Stomach smooth muscle (tissue), 2 donors: Measurements from ENCODE around the gene MACF1.
"Not testable (repeated sequence)": the region's sequence is repeated elsewhere in the genome, so short reads cannot be mapped to it uniquely, and the experiment has no call there.

Source experiments
- H3K27ac ChIP-seq: one replicate; pipeline ENCODE4 v1.7.0; 2013; ENCODE audit warnings: mild to moderate bottlenecking, low read length, inconsistent platforms
- H3K27me3 ChIP-seq, 2 donors: one replicate each; pipeline ENCODE4 v1.7.0; 2013; ENCODE audit warnings: low read length in 2 of 2; ENCODE audit not compliant: insufficient read depth in 2 of 2, control insufficient read depth in 1 of 2
- H3K36me3 ChIP-seq, 2 donors: one replicate each; pipeline ENCODE4 v1.7.0; 2013; ENCODE audit warnings: low read length in 2 of 2; ENCODE audit not compliant: control insufficient read depth in 2 of 2, insufficient read depth in 2 of 2
- H3K4me1 ChIP-seq: one replicate; pipeline ENCODE4 v1.7.0; 2013; ENCODE audit warnings: low read length; ENCODE audit not compliant: control insufficient read depth, insufficient read depth
- H3K4me3 ChIP-seq, 2 donors: one replicate each; pipeline ENCODE4 v1.7.0; 2013; ENCODE audit warnings: low read length in 2 of 2
- H3K9ac ChIP-seq, 2 donors: one replicate each; pipeline ENCODE4 v1.7.0; 2013; ENCODE audit warnings: low read length in 2 of 2, mild to moderate bottlenecking in 1 of 2
- H3K9me3 ChIP-seq, 2 donors: one replicate each; pipeline ENCODE4 v1.7.0; 2013; ENCODE audit warnings: low read length in 2 of 2; ENCODE audit not compliant: control insufficient read depth in 2 of 2
- donor health status: healthy.
- donor health status: Pancreatic carcinoma.

The MACF1 gene

GRCh38 chr1:39525366-39526165 lies 321.1 kb downstream of the MACF1 start:
- H3K9ac ChIP-seq: no peak overlapping the region
- no peaks in the 10 kb centered on the region for H3K4me1 ChIP-seq
- no peaks in the 10 kb centered on the region for H3K27me3 ChIP-seq
- no peak overlapping the region for H3K4me3 ChIP-seq
- no peak overlapping the region for H3K27ac ChIP-seq
- peaks cover 5 to 21% of the 10 kb centered on the region in 2 donors for H3K36me3 ChIP-seq
- H3K9me3 ChIP-seq: no peaks in the 10 kb centered on the region

- Histone ChIP-seq H3K36me3 (peaks cover 9 to 27% of the 10 kb centered on the region in 2 donors), H3K4me3 (no peak overlapping the region), H3K27me3 (no peaks in the 10 kb centered on the region), H3K9ac (no peak overlapping the region), H3K9me3 (no peaks in the 10 kb centered on the region), H3K4me1 (no peaks in the 10 kb centered on the region), H3K27ac (no peak overlapping the region)
These were observed 322.1 kb downstream of the MACF1 start for GRCh38 chr1:39526466-39527189.

- not testable (repeated sequence) for H3K4me3 ChIP-seq, H3K4me1 ChIP-seq, H3K27me3 ChIP-seq, H3K9ac ChIP-seq, H3K27ac ChIP-seq, H3K9me3 ChIP-seq
- H3K36me3 ChIP-seq: peaks cover 9 to 28% of the 10 kb centered on the region in 2 donors
These were observed 322.7 kb downstream of the MACF1 start for GRCh38 chr1:39527190-39527579.

- Histone ChIP-seq H3K9ac (no peak overlapping the region), H3K4me3 (no peak overlapping the region), H3K9me3 (no peaks in the 10 kb centered on the region), H3K4me1 (no peaks in the 10 kb centered on the region), H3K36me3 (peaks cover 9 to 28% of the 10 kb centered on the region in 2 donors), H3K27ac (no peak overlapping the region), H3K27me3 (no peaks in the 10 kb centered on the region)
These were observed 323.6 kb downstream of the MACF1 start for GRCh38 chr1:39528082-39528481.

- H3K36me3 ChIP-seq: peaks cover 9 to 28% of the 10 kb centered on the region in 2 donors
- no peaks in the 10 kb centered on the region for H3K4me1 ChIP-seq
- no peak overlapping the region for H3K27ac ChIP-seq
- no peaks in the 10 kb centered on the region for H3K9me3 ChIP-seq
- H3K27me3 ChIP-seq: no peaks in the 10 kb centered on the region
- H3K9ac ChIP-seq: no peak overlapping the region
- H3K4me3 ChIP-seq: no peak overlapping the region
These were observed 325.5 kb downstream of the MACF1 start for GRCh38 chr1:39529901-39530535.

- H3K9me3 ChIP-seq: no peaks in the 10 kb centered on the region
- no peaks in the 10 kb centered on the region for H3K27me3 ChIP-seq
- H3K9ac ChIP-seq: no peak overlapping the region
- no peaks in the 10 kb centered on the region for H3K4me1 ChIP-seq
- no peak overlapping the region for H3K4me3 ChIP-seq
- no peak overlapping the region for H3K27ac ChIP-seq
- H3K36me3 ChIP-seq: peaks cover 9 to 28% of the 10 kb centered on the region in 2 donors
These were observed 327.0 kb downstream of the MACF1 start for GRCh38 chr1:39531526-39531925.

GRCh38 chr1:39533442-39533841 lies 328.9 kb downstream of the MACF1 start:
- Histone ChIP-seq H3K27me3 (no peaks in the 10 kb centered on the region), H3K9me3 (no peaks in the 10 kb centered on the region), H3K36me3 (peaks cover 4 to 13% of the 10 kb centered on the region in 2 donors), H3K4me3 (no peak overlapping the region), H3K27ac (no peak overlapping the region), H3K9ac (no peak overlapping the region), H3K4me1 (no peaks in the 10 kb centered on the region)
